ENCODE data around the gene AFF4. TPM values are rescaled to one million over a fixed set of nuclear protein-coding genes. Genes with fewer than 3 reads are reported as not detected.
A peak's percentile ranks its signal among the peaks of the same experiment; 100 is the strongest.

Gene AFF4
- total RNA-seq, 2 donors from 2014 or later = 107 to 108 TPM

- peak overlapping the region; percentile 42 for H3K4me3 Mint-ChIP-seq
- H3K9ac ChIP-seq (ENCODE audit: extremely low read depth, low read length, poor library complexity, severe bottlenecking) = no peak overlapping the region
- H3K4me1 Mint-ChIP-seq = peaks cover 17% of the 10 kb centered on the region
- peaks cover 71% of the 10 kb centered on the region for H3K27me3 ChIP-seq (ENCODE audit: control insufficient read depth, insufficient read depth, low read length, poor library complexity, severe bottlenecking)
- no peaks in the 10 kb centered on the region for H3K9me3 Mint-ChIP-seq
- no peak overlapping the region for H3K4me3 ChIP-seq (ENCODE audit: low read length)
- H3K36me3 ChIP-seq (ENCODE audit: control insufficient read depth, insufficient read depth, low read length) = no peaks in the 10 kb centered on the region
- H3K4me1 ChIP-seq (ENCODE audit: control insufficient read depth, insufficient read depth, low read length) = peaks cover 4% of the 10 kb centered on the region
- H3K27ac ChIP-seq (ENCODE audit: low read depth, low read length) = no peak overlapping the region
- peaks cover 54% of the 10 kb centered on the region for H3K27me3 Mint-ChIP-seq (ENCODE audit: insufficient read depth)
- no peak for DNase-seq
- H3K36me3 Mint-ChIP-seq (ENCODE audit: low read depth) = peaks cover 3% of the 10 kb centered on the region
- no peak for TF ChIP-seq CTCF (conservative IDR thresholded peaks at IDR 0.05)
- 82 to 86% methylated on average over 4 to 6 of the region's 6 CpGs for WGBS, 2 experiments (ENCODE audit: insufficient coverage in 1 of 2, insufficient read length in 1 of 2)
- H3K27ac Mint-ChIP-seq = no peak overlapping the region
- no peaks in the 10 kb centered on the region for H3K9me3 ChIP-seq (ENCODE audit: control insufficient read depth, low read length)
Measured at GRCh38 chr5:132826424-132827082, 136.9 kb downstream of the AFF4 start.

- no peaks in the 10 kb centered on the region for H3K36me3 ChIP-seq (ENCODE audit: control insufficient read depth, insufficient read depth, low read length)
- H3K4me1 Mint-ChIP-seq = peaks cover 15% of the 10 kb centered on the region
- no peak overlapping the region for H3K27ac ChIP-seq (ENCODE audit: low read depth, low read length)
- no peak overlapping the region for H3K4me3 ChIP-seq (ENCODE audit: low read length)
- WGBS, 2 experiments (ENCODE audit: insufficient coverage in 1 of 2, insufficient read length in 1 of 2) = 6 to 35% methylated on average over 6 to 43 of the region's 43 CpGs
- H3K9me3 Mint-ChIP-seq = no peaks in the 10 kb centered on the region
- H3K9ac ChIP-seq (ENCODE audit: extremely low read depth, low read length, poor library complexity, severe bottlenecking) = no peak overlapping the region
- H3K27me3 ChIP-seq (ENCODE audit: control insufficient read depth, insufficient read depth, low read length, poor library complexity, severe bottlenecking) = peaks cover 65% of the 10 kb centered on the region
- H3K36me3 Mint-ChIP-seq (ENCODE audit: low read depth) = peaks cover 3% of the 10 kb centered on the region
- peaks cover 4% of the 10 kb centered on the region for H3K4me1 ChIP-seq (ENCODE audit: control insufficient read depth, insufficient read depth, low read length)
- no peak for TF ChIP-seq CTCF (conservative IDR thresholded peaks at IDR 0.05)
- peak; percentile 81 for DNase-seq
- H3K27me3 Mint-ChIP-seq (ENCODE audit: insufficient read depth) = peaks cover 48% of the 10 kb centered on the region
- no peaks in the 10 kb centered on the region for H3K9me3 ChIP-seq (ENCODE audit: control insufficient read depth, low read length)
- H3K27ac Mint-ChIP-seq = no peak overlapping the region
- H3K4me3 Mint-ChIP-seq = peak overlapping the region; percentile 42
Measured at GRCh38 chr5:132825834-132826391, 137.5 kb downstream of the AFF4 start.

Other genes with a start within 250 kb of the AFF4 start
- gene KIF3A, start 226.1 kb downstream of the AFF4 start, total RNA-seq = 10 to 100 TPM; 19.6 to 25.2 TPM
- gene CCNI2, start 216.2 kb downstream of the AFF4 start, total RNA-seq = 1 to 10 TPM; 1.2 to 1.3 TPM
- 10 to 100 TPM; 49.0 to 56.7 TPM for gene SEPTIN8, start 186.4 kb downstream of the AFF4 start, total RNA-seq
- under 1 TPM in 1 of 2 donors, not detected in 1; 0.13 TPM for gene SOWAHA, start 150.3 kb downstream of the AFF4 start, total RNA-seq
- 10 to 100 TPM in 1 of 2 donors, 1 to 10 TPM in 1; 6.6 to 14.4 TPM for gene SHROOM1, start 133.0 kb downstream of the AFF4 start, total RNA-seq
- under 1 TPM; 0.26 to 0.33 TPM for gene GDF9, start 97.2 kb downstream of the AFF4 start, total RNA-seq
- gene UQCRQ, start 97.0 kb downstream of the AFF4 start, total RNA-seq = 100 to 1,000 TPM; 261 to 286 TPM
- under 1 TPM; 0.92 to 0.95 TPM for gene LEAP2, start 90.0 kb downstream of the AFF4 start, total RNA-seq
- 10 to 100 TPM; 35.1 to 36.6 TPM for gene ZCCHC10, start 62.9 kb upstream of the AFF4 start, total RNA-seq
- gene HSPA4, start 88.4 kb upstream of the AFF4 start, total RNA-seq = 100 to 1,000 TPM; 245 to 287 TPM